ENCODE measurements around the gene MMAB.

MMAB gene

DNA sequence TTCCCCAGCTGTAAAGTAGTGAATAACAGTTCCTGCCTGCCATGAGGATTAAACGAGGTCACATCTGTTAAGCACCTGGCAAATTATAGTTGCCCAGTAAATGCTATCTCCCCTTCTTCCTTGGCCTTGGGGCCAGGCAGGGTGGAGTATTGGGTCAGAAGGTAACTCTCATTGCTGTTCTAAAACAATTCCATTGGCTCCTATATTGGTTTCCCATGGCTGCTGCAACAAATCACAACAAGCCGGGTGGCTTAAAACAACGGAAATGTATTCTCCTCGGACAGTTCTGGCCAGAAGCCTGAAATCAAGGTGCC is 31.9 kb downstream of the MMAB start:
- no peak for DNase-seq (ENCODE audit: extremely low read depth in 1 of 2, low read depth in 1 of 2)

DNA sequence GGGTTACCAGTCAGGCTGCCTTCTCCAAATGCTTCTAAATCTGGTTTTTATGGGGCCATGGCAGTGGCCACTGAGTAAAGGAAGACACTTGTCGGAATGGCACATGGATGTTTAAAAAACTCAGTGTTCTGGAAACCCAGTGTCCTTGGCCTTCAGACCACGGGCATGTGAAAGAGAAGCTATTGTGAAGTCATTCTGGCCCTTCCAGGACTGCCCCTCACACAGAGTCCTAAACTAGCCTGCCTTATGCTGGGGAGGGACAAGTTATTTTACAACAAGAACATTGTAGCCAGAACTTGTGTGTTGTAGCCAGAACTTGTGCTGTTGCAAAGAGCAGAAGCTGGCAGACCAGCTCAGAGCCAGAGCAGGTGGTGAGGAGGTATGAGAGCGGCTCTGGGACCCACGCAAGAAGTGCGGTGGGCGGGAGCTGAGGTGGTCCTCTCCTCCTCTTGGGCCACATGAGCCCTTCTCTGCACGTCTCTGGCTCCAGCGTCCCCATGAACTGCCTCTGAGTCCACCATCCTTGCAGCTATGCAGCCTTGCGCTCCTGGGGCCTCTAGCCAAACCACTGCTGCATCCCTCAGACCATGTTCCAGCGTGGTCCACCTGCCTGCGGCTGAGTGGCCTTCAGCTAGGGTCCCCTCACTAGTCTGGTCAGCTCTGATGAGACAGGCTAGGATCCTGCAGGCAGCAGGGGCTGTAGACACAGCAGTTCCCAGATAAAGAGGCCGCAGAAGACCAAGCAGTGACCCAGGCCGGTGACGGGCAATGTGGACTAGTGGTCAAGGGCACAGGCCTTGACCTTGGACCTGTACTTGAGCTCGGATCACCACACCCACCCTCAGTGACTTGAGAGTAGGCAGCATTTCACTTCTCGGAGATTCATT is 32.5 kb downstream of the MMAB start:
- no peak for DNase-seq (ENCODE audit: extremely low read depth in 1 of 2, low read depth in 1 of 2)

DNA sequence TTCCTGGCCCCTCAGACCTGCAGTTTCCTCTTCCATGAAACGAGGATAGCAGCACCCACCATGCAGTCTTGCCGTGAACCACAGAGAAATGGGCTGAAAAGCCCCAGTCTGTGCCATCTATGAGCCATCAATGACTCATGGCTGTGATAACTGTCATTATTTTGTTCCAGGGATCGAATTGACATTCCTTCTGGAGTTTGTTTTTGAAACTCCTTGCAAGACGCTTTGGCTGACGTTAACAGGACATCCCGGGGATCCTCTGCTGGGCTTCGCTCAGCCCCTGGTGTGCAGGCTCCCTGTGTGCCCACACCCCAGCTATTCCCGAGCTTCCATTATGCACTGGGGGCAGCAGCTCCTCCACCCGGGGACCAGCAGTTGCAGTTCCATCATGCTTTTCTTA is 33.8 kb downstream of the MMAB start:
- DNase-seq (ENCODE audit: extremely low read depth in 1 of 2, low read depth in 1 of 2) = no peak

DNA sequence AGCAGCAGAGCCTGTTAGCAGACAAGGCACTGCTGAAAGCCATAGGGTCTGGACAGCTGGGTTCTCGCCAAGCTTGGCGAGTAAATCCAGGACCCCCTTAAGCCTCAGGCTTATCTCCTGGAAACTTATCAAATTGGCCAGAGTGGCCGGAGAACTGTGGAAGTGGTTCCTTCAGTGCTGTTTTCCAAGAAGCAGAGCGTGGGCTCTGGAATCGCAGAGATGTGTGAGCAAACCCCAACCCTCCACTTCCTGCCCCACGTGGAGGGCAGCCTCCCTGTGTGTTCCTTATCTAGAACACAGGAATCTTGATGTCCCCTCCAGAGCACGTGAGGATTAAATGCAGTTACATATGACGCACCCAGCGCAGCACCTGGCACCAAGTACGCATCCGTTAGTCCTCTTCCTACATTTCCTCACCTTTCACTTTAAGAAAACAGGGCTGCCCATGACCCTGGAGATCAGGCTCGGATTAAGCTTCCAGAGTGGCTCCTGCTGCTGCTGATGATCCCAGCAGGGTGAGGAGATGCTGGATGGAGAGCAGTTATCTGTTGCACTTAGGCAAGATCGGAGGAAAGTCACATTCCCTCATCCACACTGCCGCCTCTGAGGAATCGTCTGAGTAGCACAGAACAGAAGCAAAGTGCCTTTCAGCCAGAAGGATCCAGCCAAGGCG is 35.0 kb downstream of the MMAB start:
- DNase-seq (ENCODE audit: extremely low read depth in 1 of 2, low read depth in 1 of 2) = no peak

DNA sequence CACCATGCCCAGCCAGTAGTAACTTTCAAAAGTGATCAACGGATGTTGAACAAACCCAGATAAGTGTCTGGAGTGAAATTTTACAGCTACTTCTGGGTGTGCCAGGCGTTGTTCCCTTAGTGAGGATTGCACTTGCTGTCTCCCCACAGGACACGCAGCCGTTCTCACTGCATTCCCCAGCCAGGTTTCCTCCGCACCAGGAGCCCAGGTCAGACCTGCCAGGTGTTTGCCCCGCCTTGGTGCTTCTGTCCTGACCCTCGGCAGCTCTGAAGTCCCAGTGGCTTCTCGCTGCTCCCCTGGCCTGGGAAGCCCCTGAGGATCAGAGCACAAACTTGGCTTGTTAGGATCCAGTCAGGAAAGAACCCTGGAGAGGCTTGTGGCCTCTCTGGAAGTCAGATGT is 36.2 kb downstream of the MMAB start:
- no peak for DNase-seq (ENCODE audit: extremely low read depth in 1 of 2, low read depth in 1 of 2)

DNA sequence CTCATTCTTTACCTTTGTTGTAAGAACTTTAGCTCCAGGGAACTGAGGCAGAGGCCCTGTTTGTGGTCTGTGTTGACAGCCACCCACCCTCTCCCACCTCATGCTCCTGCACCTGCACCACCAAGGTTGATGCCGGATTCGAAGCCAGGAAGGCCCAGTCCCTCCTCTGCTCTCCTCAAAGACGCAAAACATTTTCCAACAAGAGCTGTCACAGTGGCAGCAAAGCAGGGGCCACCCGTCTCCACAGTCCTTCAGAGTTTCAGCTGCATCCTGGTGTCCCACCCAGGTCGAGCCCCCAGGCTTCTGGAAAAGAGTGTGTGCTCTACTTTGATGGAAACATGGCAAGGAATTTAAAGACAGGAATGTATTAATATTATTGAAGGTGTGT is 37.4 kb downstream of the MMAB start:
- no peak for DNase-seq (ENCODE audit: extremely low read depth in 1 of 2, low read depth in 1 of 2)

DNA sequence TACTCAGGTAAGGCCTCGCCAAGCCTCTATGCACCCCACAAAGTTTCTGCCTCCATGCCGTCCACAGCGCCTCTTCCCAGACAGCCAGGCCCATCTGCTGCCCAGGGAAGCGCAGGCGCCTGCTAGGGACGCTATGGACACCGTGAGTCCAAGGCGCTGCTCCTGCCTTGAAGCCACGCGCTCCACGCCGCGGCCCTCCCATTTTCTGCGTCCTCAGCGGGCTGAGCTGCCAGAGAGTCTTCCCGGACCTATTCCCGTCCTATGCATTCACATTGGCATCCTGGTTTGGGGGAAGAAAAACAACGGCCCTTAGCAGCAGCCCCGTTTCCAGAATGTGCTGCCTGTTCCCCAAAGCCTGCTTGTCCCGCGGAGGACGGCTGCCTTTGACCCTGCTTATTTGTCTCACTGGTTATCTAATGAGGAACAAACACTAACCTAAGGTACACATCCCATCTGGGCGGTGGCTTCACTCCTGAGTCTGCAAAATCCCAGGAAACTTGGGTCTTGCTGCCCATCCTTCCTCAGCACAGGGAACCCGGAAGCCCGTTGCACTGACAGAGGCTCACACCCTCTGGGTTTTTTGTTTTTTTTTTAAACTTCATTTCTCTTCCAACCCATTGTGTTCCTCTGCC is 38.0 kb downstream of the MMAB start:
- no peak for DNase-seq (ENCODE audit: extremely low read depth in 1 of 2, low read depth in 1 of 2)

DNA sequence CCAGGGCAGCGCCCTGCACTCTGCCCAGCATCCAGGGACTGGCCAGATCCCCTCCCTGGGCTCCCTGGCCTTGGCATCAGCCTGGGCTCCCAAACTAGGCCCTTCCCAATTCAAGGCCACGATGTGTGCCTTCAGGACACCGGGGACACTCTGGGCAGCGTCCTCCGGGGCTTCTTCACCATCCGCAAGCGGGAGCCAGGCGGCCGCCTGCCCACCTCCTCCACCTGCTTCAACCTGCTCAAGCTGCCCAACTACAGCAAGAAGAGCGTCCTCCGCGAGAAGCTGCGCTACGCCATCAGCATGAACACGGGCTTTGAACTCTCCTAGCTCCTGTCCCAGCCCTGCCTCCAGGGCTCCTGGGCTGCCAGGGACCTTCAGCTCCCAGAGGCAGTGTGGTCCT is 38.8 kb downstream of the MMAB start:
- no peak for DNase-seq (ENCODE audit: extremely low read depth in 1 of 2, low read depth in 1 of 2)

DNA sequence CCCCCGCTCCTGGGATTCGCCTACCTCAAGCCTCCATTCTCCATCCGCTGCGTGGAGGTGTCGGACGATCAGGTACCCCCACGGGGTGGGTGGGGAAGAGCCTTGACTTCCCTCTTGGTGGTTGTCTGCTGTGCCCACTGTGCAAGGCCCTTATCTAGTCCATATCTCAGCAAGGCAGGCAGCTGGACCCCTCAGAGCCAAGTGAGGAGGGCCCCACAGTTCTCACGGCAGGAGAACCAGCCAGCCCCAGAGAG is 39.9 kb downstream of the MMAB start:
- DNase-seq (ENCODE audit: extremely low read depth in 1 of 2, low read depth in 1 of 2) = no peak

DNA sequence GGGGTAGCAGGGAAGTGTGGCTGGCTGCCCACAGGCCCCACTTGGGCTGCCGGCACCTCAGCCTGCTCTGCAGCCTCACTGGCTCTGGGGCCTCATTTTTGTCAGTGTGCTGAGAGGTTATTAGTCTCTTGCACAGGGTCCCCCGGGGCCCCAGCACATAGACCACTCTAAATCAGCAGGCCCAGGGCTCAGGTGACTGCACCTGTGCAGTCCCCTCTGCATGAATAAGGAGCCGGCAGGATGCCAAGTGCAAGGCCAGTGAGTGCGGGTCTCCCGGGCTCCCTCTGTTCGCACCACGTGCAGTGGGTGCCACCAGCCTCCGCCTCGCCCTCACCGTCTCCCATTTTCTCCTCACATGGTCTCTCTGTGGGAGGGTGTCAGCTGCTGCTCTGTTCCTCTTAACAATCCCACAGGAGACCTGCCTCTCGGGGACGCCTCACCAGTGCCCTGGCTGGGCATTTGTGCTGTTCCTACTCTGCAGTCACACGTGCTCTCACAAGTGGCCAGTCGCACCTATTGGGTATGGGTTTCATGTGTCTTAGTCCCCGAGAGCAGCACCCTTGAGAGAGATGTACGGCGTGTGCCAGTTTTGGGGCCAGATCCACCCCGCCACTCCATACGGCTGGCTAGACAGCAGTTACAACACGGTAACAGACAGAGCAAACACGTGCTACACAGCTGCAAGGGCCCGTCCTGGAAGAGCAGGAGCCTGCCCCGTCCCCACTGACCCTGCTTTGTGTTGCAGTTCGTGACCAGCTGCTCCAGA is 40.4 kb downstream of the MMAB start:
- no peak for DNase-seq (ENCODE audit: extremely low read depth in 1 of 2, low read depth in 1 of 2)

DNA sequence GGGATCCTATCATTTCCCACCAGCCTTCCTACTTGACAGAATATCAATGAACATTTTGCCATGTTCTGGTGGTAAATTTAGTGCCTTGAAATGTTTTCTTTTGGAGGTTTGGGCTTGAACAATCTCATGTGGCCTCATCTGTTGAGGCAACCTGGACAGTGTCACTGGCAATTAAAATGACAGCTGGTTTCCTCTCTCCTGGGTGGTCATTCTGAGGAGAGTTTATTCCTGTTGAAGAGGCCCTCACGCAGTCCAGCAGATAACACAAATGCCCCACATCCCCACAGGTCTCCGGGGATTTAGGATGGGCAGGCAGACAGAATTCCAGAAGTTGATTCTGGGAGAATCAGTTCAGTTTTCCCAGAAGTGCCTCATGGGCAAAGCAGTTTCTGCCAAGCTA is 41.9 kb downstream of the MMAB start:
- no peak for DNase-seq (ENCODE audit: extremely low read depth in 1 of 2, low read depth in 1 of 2)

DNA sequence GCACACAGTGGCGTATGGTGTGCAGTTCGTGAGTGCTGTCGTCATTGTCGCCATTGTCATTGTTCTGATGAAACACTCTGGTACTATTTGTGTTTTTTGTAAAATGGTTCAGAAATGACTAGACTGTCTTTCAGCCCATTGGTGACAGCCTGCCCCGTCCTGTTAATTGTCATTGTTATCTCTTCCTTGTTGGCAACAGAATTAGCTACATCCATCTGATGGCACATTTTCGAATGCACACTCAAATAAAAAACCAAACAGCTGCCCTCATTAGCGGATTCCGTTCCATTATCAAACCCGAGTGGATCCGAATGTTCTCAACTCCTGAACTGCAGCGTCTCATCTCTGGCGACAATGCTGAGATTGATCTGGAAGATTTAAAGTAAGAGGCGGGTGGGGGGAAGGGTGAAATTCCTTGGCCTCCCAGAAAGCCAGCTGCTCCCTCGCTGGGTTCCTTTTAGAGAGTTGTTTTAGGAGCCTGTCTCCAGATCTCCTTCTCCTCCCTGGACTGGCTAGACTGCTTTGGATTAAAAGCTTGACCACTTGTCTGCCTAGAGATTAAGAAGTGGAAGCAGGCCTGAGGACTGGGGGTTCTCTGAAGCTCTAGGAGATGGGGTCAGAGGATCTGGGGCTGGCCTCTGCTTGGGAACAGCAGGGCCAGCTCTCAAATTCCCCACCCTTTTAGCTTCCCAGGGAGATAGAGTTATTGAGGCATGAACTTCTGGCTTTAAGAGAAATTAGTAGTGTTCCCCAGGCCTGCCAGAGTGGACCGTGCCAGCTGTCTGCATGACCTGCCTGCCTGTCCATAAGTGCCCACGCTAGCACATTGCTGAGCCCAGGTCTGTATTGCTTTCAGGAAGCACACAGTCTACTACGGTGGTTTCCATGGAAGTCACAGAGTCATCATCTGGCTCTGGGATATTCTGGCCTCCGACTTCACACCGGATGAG is 43.3 kb downstream of the MMAB start:
- DNase-seq (ENCODE audit: extremely low read depth in 1 of 2, low read depth in 1 of 2) = no peak

DNA sequence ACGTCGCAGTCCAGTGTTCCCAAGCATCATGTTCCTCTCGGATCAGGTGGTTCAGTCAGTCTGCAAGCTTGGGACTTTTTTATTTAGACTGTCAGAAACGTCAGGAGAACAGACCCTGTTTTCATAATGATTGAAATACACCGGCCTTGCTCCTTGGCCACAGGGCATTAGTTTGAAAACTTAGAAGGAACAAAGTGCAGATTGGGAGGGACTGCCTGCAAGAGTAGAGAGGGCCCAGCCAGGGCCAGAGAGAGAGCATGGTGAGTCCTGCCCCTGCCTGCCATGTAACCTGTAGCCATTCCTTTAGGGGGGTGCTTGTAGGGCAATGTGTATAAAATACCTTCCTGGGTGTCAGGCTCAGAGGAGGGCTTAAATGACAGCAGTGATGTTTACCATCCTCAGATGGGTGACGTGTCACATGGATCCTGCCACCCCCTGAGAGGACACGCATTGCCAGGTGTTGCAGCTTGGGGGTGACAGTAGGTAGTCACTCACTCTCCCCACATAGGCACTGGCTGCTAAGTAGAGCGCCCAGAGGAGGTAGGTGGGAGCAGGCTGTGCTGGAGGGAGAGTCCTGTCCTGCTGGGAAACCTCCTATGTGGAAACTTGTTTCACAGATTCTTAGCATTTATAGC is 45.7 kb downstream of the MMAB start:
- DNase-seq (ENCODE audit: extremely low read depth in 1 of 2, low read depth in 1 of 2) = no peak

DNA sequence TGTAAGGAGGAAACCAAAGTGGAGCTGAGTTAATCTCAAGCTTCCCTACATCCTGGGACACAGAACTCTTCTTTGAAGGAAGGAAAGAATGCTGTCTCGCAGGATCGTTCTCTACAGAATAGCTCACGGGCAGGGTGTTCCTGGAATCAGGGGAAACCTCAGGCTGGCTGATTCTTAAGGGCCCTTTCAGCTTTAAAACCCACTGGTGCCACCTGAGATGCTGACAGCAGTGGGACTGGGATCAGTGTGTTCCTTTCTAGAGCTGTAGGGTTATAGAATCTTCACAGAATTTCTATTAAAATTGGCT is 48.1 kb downstream of the MMAB start:
- no peak for DNase-seq (ENCODE audit: extremely low read depth in 1 of 2, low read depth in 1 of 2)

DNA sequence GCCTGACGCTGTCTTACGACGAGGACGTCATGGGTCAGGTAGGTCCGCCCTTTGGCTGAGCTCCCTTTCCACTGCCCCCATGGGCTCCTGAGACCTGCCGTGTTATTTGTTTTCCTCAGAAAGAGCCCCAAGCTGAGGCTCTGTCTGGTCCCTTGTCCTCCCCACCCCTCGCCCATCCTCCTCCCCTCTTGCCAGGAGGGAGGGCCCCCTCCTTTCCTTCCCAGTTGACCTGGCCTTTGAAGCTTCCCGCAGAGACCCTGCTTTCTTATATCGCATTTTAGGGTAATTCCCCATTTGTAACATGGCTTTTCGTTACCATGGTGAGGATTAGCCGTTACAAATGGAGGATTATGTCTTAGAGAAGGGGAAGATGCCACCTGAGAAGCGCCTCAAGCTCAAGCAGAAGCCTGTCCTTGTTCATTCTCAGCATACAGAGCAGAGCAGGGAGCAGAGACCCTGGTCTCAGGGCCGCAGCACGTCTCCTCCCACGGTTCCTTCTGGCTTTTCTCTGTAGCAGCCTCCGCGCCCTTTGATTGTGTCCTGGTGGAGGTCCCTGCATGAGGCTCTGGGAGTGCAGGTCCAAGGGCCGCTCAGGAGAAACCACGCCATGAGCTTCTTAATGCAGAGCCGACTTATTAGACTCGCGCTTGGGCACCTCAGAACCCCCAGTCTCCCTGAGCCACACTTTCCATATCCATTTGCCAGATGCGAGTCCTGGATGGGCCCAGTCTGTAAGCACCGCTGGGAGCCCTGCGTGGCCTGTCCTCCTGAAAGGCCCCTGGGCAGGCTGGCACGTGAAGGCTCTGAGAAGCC is 48.6 kb downstream of the MMAB start:
- DNase-seq (ENCODE audit: extremely low read depth in 1 of 2, low read depth in 1 of 2) = no peak

DNA sequence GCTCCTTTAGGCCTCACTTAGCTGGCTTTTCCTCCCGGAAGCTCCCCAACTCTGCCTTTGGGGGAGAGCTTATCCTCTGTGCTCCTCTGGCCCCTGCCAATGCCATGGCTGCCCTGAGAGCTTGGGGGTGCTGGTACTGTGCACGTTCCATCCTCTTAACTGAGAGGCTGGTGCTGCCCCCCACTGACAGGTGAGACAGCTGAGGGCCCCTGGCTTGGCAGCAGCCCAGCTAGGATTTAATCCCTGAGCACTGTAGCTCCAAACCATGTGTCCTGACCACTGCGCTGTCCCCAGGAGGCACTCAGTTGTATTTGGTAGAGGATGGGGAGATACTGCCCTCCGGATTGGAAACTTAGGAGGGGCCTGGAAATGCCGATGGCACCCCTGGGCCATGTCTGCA is 49.8 kb downstream of the MMAB start:
- DNase-seq (ENCODE audit: extremely low read depth in 1 of 2, low read depth in 1 of 2) = no peak

DNA sequence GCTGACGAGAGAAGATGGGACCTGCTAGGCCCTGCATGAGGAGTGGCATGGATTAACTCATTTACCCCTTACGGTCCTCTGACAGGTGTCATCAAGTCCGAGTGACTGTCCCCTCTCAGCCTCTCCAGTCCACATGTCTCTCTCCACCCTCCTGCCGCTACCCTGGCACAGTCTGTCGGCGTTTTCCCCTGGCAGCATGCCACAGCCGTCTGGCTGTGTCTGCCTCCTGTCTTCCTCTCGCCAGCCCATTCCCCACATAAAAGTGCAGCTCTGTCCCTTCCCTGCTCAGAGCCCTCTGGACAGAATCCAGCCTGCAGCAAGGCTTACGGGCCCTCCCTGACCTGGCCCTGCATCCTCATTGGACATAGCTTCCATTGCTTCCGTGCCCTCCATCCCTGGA is 50.2 kb downstream of the MMAB start:
- DNase-seq (ENCODE audit: extremely low read depth in 1 of 2, low read depth in 1 of 2) = no peak

DNA sequence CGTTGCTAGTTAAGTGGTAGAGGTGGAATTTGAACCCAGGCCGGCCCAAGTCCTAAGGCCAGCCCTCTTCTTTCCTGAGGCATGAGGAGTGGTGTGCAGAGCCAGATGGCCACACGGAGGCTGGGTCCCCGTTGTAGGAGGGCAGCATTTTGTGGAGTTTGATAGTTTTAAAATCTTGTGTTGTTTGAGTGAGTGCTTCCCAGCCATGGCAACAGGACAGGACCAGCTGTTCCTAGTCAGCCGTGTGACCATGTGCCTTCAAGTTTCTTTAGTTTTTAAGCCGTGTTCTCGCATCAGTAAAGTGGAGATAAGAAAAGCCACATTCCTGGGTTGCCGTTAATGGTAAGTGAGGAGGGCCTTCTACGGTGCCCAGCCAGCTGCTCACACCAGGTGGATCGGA is 51.5 kb downstream of the MMAB start:
- no peak for DNase-seq (ENCODE audit: extremely low read depth in 1 of 2, low read depth in 1 of 2)

DNA sequence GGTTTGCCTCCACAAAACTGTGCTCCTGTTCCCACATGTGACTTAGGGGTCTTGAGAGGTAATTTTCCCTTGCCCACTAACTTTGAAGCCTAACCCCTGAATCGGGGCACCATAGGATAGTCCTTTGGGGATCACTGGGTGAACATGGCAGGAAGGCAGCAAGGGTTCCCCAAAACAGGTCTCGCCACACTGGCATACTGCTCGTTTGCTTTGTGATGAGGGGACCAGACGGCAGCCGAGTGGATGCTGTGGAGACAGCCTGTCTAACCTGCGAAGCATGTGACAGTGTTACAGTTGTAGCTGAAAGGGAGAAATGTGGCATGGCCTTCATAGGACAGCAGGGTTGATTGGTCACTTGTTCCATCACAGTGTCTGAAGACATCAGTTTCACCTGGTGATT is 53.5 kb downstream of the MMAB start:
- DNase-seq (ENCODE audit: extremely low read depth in 1 of 2, low read depth in 1 of 2) = no peak

All from stimulated activated CD8-positive, alpha-beta memory T cell treated with anti-CD3 and anti-CD28 coated beads, Interleukin-7, amount 100 ng/mL, for 48 hours (primary cell).